SK-N-SH treated with all-trans-retinoic acid at 6 μM for 48 hours (cell line): ENCODE data around the gene ASTN2.

Experiments used
- ARNTL ChIP-seq: fragments of 450-650 bp; formaldehyde crosslinking; IDR thresholded peaks from 2 replicates; pipeline ENCODE4 v1.5.0; 2020; ENCODE audit warnings: low read depth, mild to moderate bottlenecking, moderate library complexity, borderline replicate concordance
- PATZ1 ChIP-seq: fragments of 250-450 bp; sonication (Bioruptor Pico); IDR thresholded peaks from 2 replicates; pipeline ENCODE4 v1.8.0; 2020; ENCODE audit warnings: mild to moderate bottlenecking, moderate library complexity, borderline replicate concordance
- POU6F1 ChIP-seq: fragments of 250-450 bp; sonication (Bioruptor Pico); IDR thresholded peaks from 2 replicates; pipeline ENCODE4 v1.8.0; 2021; ENCODE audit warnings: low read depth, mild to moderate bottlenecking, moderate library complexity, borderline replicate concordance
- RARB ChIP-seq: fragments of 250-450 bp; sonication (Bioruptor Pico); IDR thresholded peaks from 2 replicates; pipeline ENCODE4 v1.8.0; 2021; ENCODE audit warnings: mild to moderate bottlenecking, moderate library complexity
- SNAI2 ChIP-seq: fragments of 250-450 bp; sonication (Bioruptor Pico); IDR thresholded peaks from 2 replicates; pipeline ENCODE4 v1.5.0; 2020; ENCODE audit warnings: mild to moderate bottlenecking, moderate library complexity
- TOX ChIP-seq: fragments of 250-450 bp; sonication (Bioruptor Pico); IDR thresholded peaks from 2 replicates; pipeline ENCODE4 v1.8.0; 2021; ENCODE audit warnings: mild to moderate bottlenecking, moderate library complexity, borderline replicate concordance
- ZC3H10 ChIP-seq: fragments of 250-450 bp; sonication (Bioruptor Pico); IDR thresholded peaks from 2 replicates; pipeline ENCODE4 v1.5.1; 2021; ENCODE audit warnings: mild to moderate bottlenecking, moderate library complexity
- ZFP30 ChIP-seq: fragments of 450-650 bp; formaldehyde crosslinking; IDR thresholded peaks from 2 replicates; pipeline ENCODE4 v1.5.0; 2022; ENCODE audit warnings: mild to moderate bottlenecking, moderate library complexity
- ZNF70 ChIP-seq: fragments of 450-650 bp; formaldehyde crosslinking; IDR thresholded peaks from 2 replicates; pipeline ENCODE4 v1.5.0; 2020; ENCODE audit warnings: mild to moderate bottlenecking, moderate library complexity

GRCh38 chr9:116891424-116891823 lies 523.4 kb downstream of the ASTN2 start:
- TF ChIP-seq ARNTL (CRISPR knock-in tag): no peak
- no peak for TF ChIP-seq PATZ1 (CRISPR knock-in tag)
- no peak for TF ChIP-seq ZFP30 (CRISPR knock-in tag)
- TF ChIP-seq TOX: no peak
- no peak for TF ChIP-seq RARB (CRISPR knock-in tag)
- no peak for TF ChIP-seq ZNF70 (CRISPR knock-in tag)
- TF ChIP-seq POU6F1: no peak
- no peak for TF ChIP-seq SNAI2 (CRISPR knock-in tag)
- TF ChIP-seq ZC3H10 (CRISPR knock-in tag): no peak
